H9 (cell line): ENCODE measurements around the gene NPY5R. TPM values are rescaled to one million over a fixed set of nuclear protein-coding genes. Genes with fewer than 3 reads are reported as not detected.

Source experiments
- DNase-seq: peaks from one replicate; pipeline ENCODE4 v3.0.0-alpha.2; 2017
- H2AFZ ChIP-seq: one replicate; pipeline ENCODE4 v1.6.1; 2013; ENCODE audit warnings: mild to moderate bottlenecking, low read length, control low read depth, moderate library complexity
- H2AK5ac ChIP-seq: 2 replicates; pipeline ENCODE4 v1.6.1; 2013; ENCODE audit warnings: low read length, control low read depth, mixed read lengths; ENCODE audit not compliant: insufficient read length
- H2BK120ac ChIP-seq: one replicate; pipeline ENCODE4 v1.6.1; 2013; ENCODE audit warnings: low read depth, mild to moderate bottlenecking, low read length, control low read depth, inconsistent platforms; ENCODE audit not compliant: poor library complexity, severe bottlenecking
- H2BK12ac ChIP-seq: 2 replicates; pipeline ENCODE4 v1.6.1; 2013; ENCODE audit warnings: low read length, control low read depth, mixed read lengths, low read depth; ENCODE audit not compliant: insufficient read length
- H2BK15ac ChIP-seq: 2 replicates; pipeline ENCODE4 v1.6.1; 2013; ENCODE audit warnings: low read depth, low read length, control low read depth
- H2BK20ac ChIP-seq: one replicate; pipeline ENCODE4 v1.6.1; 2013; ENCODE audit warnings: low read depth, mild to moderate bottlenecking, low read length, control low read depth, inconsistent platforms; ENCODE audit not compliant: poor library complexity, severe bottlenecking
- H2BK5ac ChIP-seq: 2 replicates; pipeline ENCODE4 v1.6.1; 2013; ENCODE audit warnings: low read length, control low read depth, mixed read lengths; ENCODE audit not compliant: insufficient read length
- H3K14ac ChIP-seq: 2 replicates; pipeline ENCODE4 v1.6.1; 2013; ENCODE audit warnings: low read length, control low read depth; ENCODE audit not compliant: insufficient read depth
- H3K18ac ChIP-seq: 2 replicates; pipeline ENCODE4 v1.6.1; 2013; ENCODE audit warnings: low read depth, mild to moderate bottlenecking, mixed read lengths, low read length, control low read depth; ENCODE audit not compliant: insufficient read length
- H3K23ac ChIP-seq: 2 replicates; pipeline ENCODE4 v1.6.1; 2013; ENCODE audit warnings: low read length, control low read depth, mixed read lengths, low read depth; ENCODE audit not compliant: insufficient read length
- H3K23me2 ChIP-seq: 2 replicates; pipeline ENCODE4 v1.6.1; 2013; ENCODE audit warnings: low read depth, mild to moderate bottlenecking, mixed read lengths, low read length, control low read depth; ENCODE audit not compliant: insufficient read length, poor library complexity, severe bottlenecking
- H3K27ac ChIP-seq: 2 replicates; pipeline ENCODE4 v1.5.1; 2013; ENCODE audit warnings: low read length, control low read depth, mixed read lengths, low read depth; ENCODE audit not compliant: insufficient read length
- H3K27me3 ChIP-seq: 2 replicates; pipeline ENCODE4 v1.6.1; 2013; ENCODE audit warnings: low read length, control low read depth, inconsistent platforms; ENCODE audit not compliant: insufficient read depth
- H3K4ac ChIP-seq: 2 replicates; pipeline ENCODE4 v1.6.1; 2013; ENCODE audit warnings: low read depth, mild to moderate bottlenecking, control low read depth, inconsistent platforms, low read length, moderate library complexity
- H3K4me1 ChIP-seq: 2 replicates; pipeline ENCODE4 v1.6.1; 2013; ENCODE audit warnings: low read length, control low read depth, inconsistent platforms; ENCODE audit not compliant: insufficient read depth
- H3K4me2 ChIP-seq: 2 replicates; pipeline ENCODE4 v1.6.1; 2013; ENCODE audit warnings: low read length, control low read depth, mixed read lengths; ENCODE audit not compliant: insufficient read length, insufficient read depth
- H3K56ac ChIP-seq: 2 replicates; pipeline ENCODE4 v1.6.1; 2013; ENCODE audit warnings: low read depth, mild to moderate bottlenecking, mixed read lengths, low read length, control low read depth; ENCODE audit not compliant: insufficient read length
- H3K79me1 ChIP-seq: 2 replicates; pipeline ENCODE4 v1.6.1; 2013; ENCODE audit warnings: low read depth, mild to moderate bottlenecking, moderate library complexity, low read length, control low read depth, inconsistent platforms; ENCODE audit not compliant: insufficient read depth, poor library complexity, severe bottlenecking
- H3K79me2 ChIP-seq: 2 replicates; pipeline ENCODE4 v1.6.1; 2013; ENCODE audit warnings: low read length, control low read depth, inconsistent platforms; ENCODE audit not compliant: insufficient read depth
- H3K9ac ChIP-seq: 2 replicates; pipeline ENCODE4 v1.6.1; 2013; ENCODE audit warnings: low read length, control low read depth, mixed read lengths; ENCODE audit not compliant: insufficient read length; ENCODE audit errors: extremely low read depth
- H3K9me3 ChIP-seq: one replicate; pipeline ENCODE4 v1.6.1; 2013; ENCODE audit warnings: low read depth, low read length, inconsistent platforms; ENCODE audit not compliant: control insufficient read depth
- H3T11ph ChIP-seq: one replicate; pipeline ENCODE4 v1.6.1; 2013; ENCODE audit warnings: mild to moderate bottlenecking, low read length, control low read depth, inconsistent platforms
- H4K20me1 ChIP-seq: one replicate; pipeline ENCODE4 v1.6.1; 2013; ENCODE audit not compliant: control insufficient read depth, insufficient read length, insufficient read depth
- H4K5ac ChIP-seq: 2 replicates; pipeline ENCODE4 v1.6.1; 2013; ENCODE audit warnings: low read depth, mild to moderate bottlenecking, mixed read lengths, low read length, control low read depth; ENCODE audit not compliant: insufficient read length
- H4K8ac ChIP-seq: replicated peaks from 2 replicates; pipeline ENCODE4 v1.6.1; 2013; ENCODE audit warnings: low read length, control low read depth, mixed read lengths, low read depth; ENCODE audit not compliant: insufficient read length
- H4K91ac ChIP-seq: 2 replicates; pipeline ENCODE4 v1.6.1; 2013; ENCODE audit warnings: low read depth, mild to moderate bottlenecking, moderate library complexity, mixed read lengths, low read length, control low read depth; ENCODE audit not compliant: insufficient read length
- H3K27ac Mint-ChIP-seq, 3 experiments: 2 replicates in 2 of 3; 3 replicates in 1 of 3; pipeline ENCODE4 v1.8.0; 2020 to 2021; ENCODE audit warnings: mixed read lengths in 3 of 3, mild to moderate bottlenecking in 1 of 3, moderate library complexity in 1 of 3
- H3K27me3 Mint-ChIP-seq: 2 replicates; pipeline ENCODE4 v1.8.0; 2021; ENCODE audit warnings: low read depth, mild to moderate bottlenecking, moderate library complexity, mixed read lengths
- H3K36me3 Mint-ChIP-seq, 3 experiments: 2 replicates in 2 of 3; 3 replicates in 1 of 3; pipeline ENCODE4 v1.8.0; 2020 to 2021; ENCODE audit warnings: low read depth in 3 of 3, mixed read lengths in 3 of 3; ENCODE audit not compliant: insufficient read depth in 1 of 3
- H3K4me1 Mint-ChIP-seq, 2 experiments: 2 replicates each; pipeline ENCODE4 v1.8.0; 2020; ENCODE audit warnings: mixed read lengths in 2 of 2
- H3K4me3 Mint-ChIP-seq, 2 experiments: 2 replicates in 1 of 2; 3 replicates in 1 of 2; pipeline ENCODE4 v1.8.0; 2020 to 2021; ENCODE audit warnings: mild to moderate bottlenecking in 2 of 2, mixed read lengths in 2 of 2, moderate library complexity in 1 of 2
- H3K9me3 Mint-ChIP-seq, 2 experiments: 2 replicates in 1 of 2; 3 replicates in 1 of 2; pipeline ENCODE4 v1.8.0; 2020; ENCODE audit warnings: mild to moderate bottlenecking in 2 of 2, mixed read lengths in 2 of 2, moderate library complexity in 1 of 2
- CTCF ChIP-seq: fragments of 200-600 bp; sonication (generic); conservative IDR thresholded peaks from 3 replicates; pipeline ENCODE4 v1.8.0; 2021; ENCODE audit warnings: antibody characterized with exemption, mild to moderate bottlenecking
- WGBS: extraction: QIAGEN DNeasy Blood & Tissue Kit; methylation state at CpG from one replicate; pipeline ENCODE4 v1.1.7; 2013; ENCODE audit warnings: missing lambda C conversion rate, low lambda C conversion rate, mixed read lengths; ENCODE audit not compliant: insufficient read length; ENCODE audit errors: extremely low coverage; 5-methylcytosine and 5-hydroxymethylcytosine counted together
- total RNA-seq: library from RNA; stranded (reverse); gene quantifications from 2 replicates; pipeline ENCODE4 v1.2.1, GENCODE V29; 2021

The NPY5R gene
- total RNA-seq, 1 experiment from 2014 or later, result 4.2 TPM

- no peak within 1 kb of the TSS for H3K23ac ChIP-seq
- no peak within 1 kb of the TSS for H2AK5ac ChIP-seq
- no peaks in the 10 kb centered on the region for H4K20me1 ChIP-seq
- Mint-ChIP-seq H3K4me1 (peaks cover 13 to 16% of the 10 kb centered on the region in 2 experiments), H3K36me3 (peaks cover 3 to 13% (median 12%) of the 10 kb centered on the region in 3 experiments; a peak in 6 of 7 replicates), H3K27me3 (peaks cover 23% of the 10 kb centered on the region), H3K9me3 (peaks cover 9 to 14% of the 10 kb centered on the region in 2 experiments), H3K27ac (peak within 1 kb of the TSS in 2 of 3 experiments; percentile 65 to 97; a peak in 4 of 7 replicates), H3K4me3 (peak within 1 kb of the TSS; percentile 90 to 95)
- peak within 1 kb of the TSS; percentile 34; the same call in 1 of the 2 replicates for H3K14ac ChIP-seq
- no peak within 1 kb of the TSS for H4K5ac ChIP-seq
- no peak within 1 kb of the TSS for H4K91ac ChIP-seq
- H2BK12ac ChIP-seq, result no peak within 1 kb of the TSS
- peak; percentile 85 for TF ChIP-seq CTCF
- peak within 1 kb of the TSS; percentile 54 for H3K9ac ChIP-seq
- no peak within 1 kb of the TSS for H4K8ac ChIP-seq
- no peak within 1 kb of the TSS for H2BK5ac ChIP-seq
- no peak within 1 kb of the TSS for H2BK120ac ChIP-seq
- peaks cover 8% of the 10 kb centered on the region; the same call in 1 of the 2 replicates for H3K27me3 ChIP-seq
- no peaks in the 10 kb centered on the region for H3K79me1 ChIP-seq
- no peak within 1 kb of the TSS for H2BK15ac ChIP-seq
- no peak within 1 kb of the TSS for H3T11ph ChIP-seq
- H3K79me2 ChIP-seq, result 0 out of 2 replicates have a peak, but pooled peaks cover 2% of the 10 kb centered on the region
- peaks cover 14% of the 10 kb centered on the region for H3K23me2 ChIP-seq
- no peak within 1 kb of the TSS for H3K27ac ChIP-seq
- peak; percentile 87 for DNase-seq
- H3K4ac ChIP-seq, result no peak within 1 kb of the TSS
- no peaks in the 10 kb centered on the region for H3K4me1 ChIP-seq
- peak within 1 kb of the TSS; percentile 52 for H3K18ac ChIP-seq
- no peaks in the 10 kb centered on the region for H3K9me3 ChIP-seq
- WGBS, result no CpG with 5 or more reads among the region's 36 CpGs
- no peak within 1 kb of the TSS for H2BK20ac ChIP-seq
- peak within 1 kb of the TSS; percentile 50 for H2AFZ ChIP-seq
- no peak within 1 kb of the TSS for H3K56ac ChIP-seq
- peak within 1 kb of the TSS; percentile 68 for H3K4me2 ChIP-seq
Measured at GRCh38 chr4:163332526-163333406, 10.9 kb upstream of the NPY5R start, which contains the start of gene NPY1R. Gene NPY1R (minus strand): TSS chr4:163332596. CDS start chr4:163326554, 6,042 bp downstream.
